ENCODE measurements around the gene EHD1. TPM values are rescaled to one million over a fixed set of nuclear protein-coding genes. Genes with fewer than 3 reads are reported as not detected.
"Not testable (repeated sequence)": the region's sequence is repeated elsewhere in the genome, so short reads cannot be mapped to it uniquely, and the experiment has no call there.

EHD1 gene
- total RNA-seq, 4 donors from 2014 or later, result 47.8 to 85.4 (median 76.8) TPM

DNA sequence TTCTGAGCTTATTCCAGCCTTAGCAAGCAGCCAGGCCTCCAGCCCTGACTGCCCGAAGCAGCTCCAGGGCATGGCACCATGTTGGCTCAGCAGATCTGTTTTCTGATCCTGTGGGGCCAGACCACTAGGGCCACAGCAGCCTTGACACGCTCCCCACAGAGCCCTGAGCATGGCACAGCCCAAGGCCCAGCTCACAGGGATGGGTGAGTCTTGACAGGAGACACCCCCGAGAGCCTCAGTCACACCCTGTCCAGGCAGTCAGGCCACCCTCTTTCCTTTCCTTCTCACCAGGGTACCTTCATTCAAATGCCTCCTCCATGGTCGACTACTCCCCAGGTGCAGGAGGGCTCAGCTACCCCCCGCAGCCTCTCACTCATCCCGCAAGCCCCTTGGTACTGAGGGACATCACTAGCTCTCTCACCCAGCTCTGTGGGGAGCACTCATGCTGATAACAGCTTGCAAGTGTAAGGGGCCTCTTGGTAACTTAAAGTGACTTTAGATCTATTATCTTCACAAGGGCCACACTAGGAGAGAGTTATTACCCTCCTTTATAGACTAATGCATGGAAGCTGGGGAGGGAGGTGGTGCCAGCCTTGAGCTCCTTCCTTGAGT lies 30.1 kb downstream of the EHD1 start:
- no peak overlapping the region for H3K27ac ChIP-seq
- no peaks in the 10 kb centered on the region for H3K27me3 ChIP-seq
- 67% methylated on average over 4 of the region's 6 CpGs for WGBS
- no peak for DNase-seq (ENCODE audit: low spot score in 2 of 2)
- H3K4me1 ChIP-seq, result peaks cover 65% of the 10 kb centered on the region
- H3K36me3 ChIP-seq, result peaks cover 2% of the 10 kb centered on the region
- TF ChIP-seq POLR2AphosphoS5 (IDR thresholded peaks at IDR 0.05), result no peak
- no peak for TF ChIP-seq POLR2A (IDR thresholded peaks at IDR 0.05)
- TF ChIP-seq, protein P1, sequence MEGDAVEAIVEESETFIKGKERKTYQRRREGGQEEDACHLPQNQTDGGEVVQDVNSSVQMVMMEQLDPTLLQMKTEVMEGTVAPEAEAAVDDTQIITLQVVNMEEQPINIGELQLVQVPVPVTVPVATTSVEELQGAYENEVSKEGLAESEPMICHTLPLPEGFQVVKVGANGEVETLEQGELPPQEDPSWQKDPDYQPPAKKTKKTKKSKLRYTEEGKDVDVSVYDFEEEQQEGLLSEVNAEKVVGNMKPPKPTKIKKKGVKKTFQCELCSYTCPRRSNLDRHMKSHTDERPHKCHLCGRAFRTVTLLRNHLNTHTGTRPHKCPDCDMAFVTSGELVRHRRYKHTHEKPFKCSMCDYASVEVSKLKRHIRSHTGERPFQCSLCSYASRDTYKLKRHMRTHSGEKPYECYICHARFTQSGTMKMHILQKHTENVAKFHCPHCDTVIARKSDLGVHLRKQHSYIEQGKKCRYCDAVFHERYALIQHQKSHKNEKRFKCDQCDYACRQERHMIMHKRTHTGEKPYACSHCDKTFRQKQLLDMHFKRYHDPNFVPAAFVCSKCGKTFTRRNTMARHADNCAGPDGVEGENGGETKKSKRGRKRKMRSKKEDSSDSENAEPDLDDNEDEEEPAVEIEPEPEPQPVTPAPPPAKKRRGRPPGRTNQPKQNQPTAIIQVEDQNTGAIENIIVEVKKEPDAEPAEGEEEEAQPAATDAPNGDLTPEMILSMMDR (IDR thresholded peaks at IDR 0.05), result no peak
- TF ChIP-seq EP300 (IDR thresholded peaks at IDR 0.05), result no peak
- H3K9me3 ChIP-seq, result no peaks in the 10 kb centered on the region
- H3K4me3 ChIP-seq, result no peak overlapping the region

DNA sequence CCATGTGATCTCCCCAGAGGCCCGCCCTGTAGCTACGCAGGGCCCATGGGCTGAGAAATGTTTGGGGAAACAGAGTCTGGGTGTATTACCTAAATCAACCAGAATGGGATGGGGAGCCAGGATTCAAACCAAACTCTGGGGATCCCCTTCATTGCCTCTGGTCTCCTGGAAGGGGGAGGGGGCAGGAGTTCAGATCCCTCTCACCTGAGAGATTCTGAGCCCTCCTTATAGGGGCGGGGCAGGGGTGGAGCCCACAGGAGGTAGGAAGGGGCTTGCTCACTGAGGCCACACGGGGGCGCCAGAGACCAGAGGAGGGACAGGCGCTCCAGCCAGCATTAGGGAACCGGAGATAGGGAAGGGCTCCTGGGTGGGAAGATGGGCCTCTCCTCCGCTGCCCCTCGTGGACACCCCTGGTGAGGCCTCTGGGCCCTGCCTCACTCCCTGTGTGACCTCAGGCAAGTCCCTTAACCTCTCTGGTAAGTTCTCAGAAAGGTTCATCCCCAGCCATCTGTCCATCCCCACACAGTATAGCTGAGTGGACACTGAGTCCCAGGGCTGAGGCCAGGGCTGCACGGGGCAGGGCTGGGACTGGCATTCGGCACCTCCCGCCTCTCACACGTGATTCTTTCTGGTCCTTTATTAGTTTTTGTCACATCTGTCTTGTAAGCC lies 31.3 kb downstream of the EHD1 start:
- DNase-seq (ENCODE audit: low spot score in 2 of 2), result peak; percentile 96 to 97
- Histone ChIP-seq H3K27me3 (no peaks in the 10 kb centered on the region), H3K4me1 (peaks cover 61% of the 10 kb centered on the region), H3K36me3 (no peaks in the 10 kb centered on the region), H3K9me3 (no peaks in the 10 kb centered on the region), H3K27ac (no peak overlapping the region), H3K4me3 (no peak overlapping the region)
- WGBS, result 29% methylated on average over 9 of the region's 13 CpGs
- TF ChIP-seq POLR2AphosphoS5 (IDR thresholded peaks at IDR 0.05), result no peak
- TF ChIP-seq, protein P1 (IDR thresholded peaks at IDR 0.05), result peak; percentile 97

- not testable (repeated sequence) for DNase-seq (ENCODE audit: low spot score in 2 of 2); H3K27me3 ChIP-seq; H3K4me3 ChIP-seq; H3K36me3 ChIP-seq; H3K27ac ChIP-seq; H3K9me3 ChIP-seq
- peaks cover 58% of the 10 kb centered on the region for H3K4me1 ChIP-seq
- 91% methylated on average over 8 of the region's 8 CpGs for WGBS
Observed at GRCh38 chr11:64845776-64846129, 32.7 kb downstream of the EHD1 start.

DNA sequence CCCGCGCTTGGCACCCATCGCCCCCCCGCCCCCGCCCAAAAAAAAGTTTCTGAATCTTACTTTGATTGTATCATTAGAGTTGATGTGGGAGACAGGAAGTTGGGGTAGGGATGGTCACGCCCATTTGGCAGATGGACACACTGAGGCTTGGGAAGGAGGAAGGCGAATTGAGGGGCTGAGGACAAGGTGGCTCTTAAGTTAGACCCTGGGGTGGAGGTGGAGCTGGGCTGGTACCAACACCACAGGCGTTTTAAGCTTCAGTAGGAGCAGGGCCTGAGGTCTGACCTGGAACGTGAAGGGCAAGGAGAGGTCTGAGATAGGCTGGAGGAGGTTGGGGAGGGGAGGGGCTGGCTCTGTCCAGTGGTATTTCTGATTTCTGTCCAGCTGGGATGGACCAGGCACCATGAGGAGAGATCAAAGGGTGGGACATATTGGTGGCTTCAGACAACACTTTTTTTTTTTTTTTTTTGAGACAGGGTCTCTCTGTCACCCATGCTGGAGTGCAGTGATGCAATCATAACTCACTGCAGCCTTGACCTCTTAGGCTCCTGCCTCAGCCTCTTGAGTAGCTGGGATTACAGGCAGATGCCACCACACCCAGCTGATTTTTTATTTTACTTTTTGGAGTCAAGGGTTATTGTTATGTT lies 33.2 kb downstream of the EHD1 start:
- Histone ChIP-seq H3K36me3 (peaks cover 2% of the 10 kb centered on the region), H3K27me3 (no peaks in the 10 kb centered on the region), H3K9me3 (no peaks in the 10 kb centered on the region), H3K4me3 (peak overlapping the region; percentile 62), H3K4me1 (peaks cover 53% of the 10 kb centered on the region), H3K27ac (peak overlapping the region; percentile 93)
- WGBS, result 11% methylated on average over 9 of the region's 9 CpGs
- peak in 1 of 2 donors; percentile 68 for DNase-seq (ENCODE audit: low spot score in 2 of 2)
- TF ChIP-seq POLR2A (IDR thresholded peaks at IDR 0.05) (no peak), EP300 (IDR thresholded peaks at IDR 0.05) (no peak), POLR2AphosphoS5 (IDR thresholded peaks at IDR 0.05) (no peak)
- TF ChIP-seq, protein P1 (IDR thresholded peaks at IDR 0.05), result no peak

DNA sequence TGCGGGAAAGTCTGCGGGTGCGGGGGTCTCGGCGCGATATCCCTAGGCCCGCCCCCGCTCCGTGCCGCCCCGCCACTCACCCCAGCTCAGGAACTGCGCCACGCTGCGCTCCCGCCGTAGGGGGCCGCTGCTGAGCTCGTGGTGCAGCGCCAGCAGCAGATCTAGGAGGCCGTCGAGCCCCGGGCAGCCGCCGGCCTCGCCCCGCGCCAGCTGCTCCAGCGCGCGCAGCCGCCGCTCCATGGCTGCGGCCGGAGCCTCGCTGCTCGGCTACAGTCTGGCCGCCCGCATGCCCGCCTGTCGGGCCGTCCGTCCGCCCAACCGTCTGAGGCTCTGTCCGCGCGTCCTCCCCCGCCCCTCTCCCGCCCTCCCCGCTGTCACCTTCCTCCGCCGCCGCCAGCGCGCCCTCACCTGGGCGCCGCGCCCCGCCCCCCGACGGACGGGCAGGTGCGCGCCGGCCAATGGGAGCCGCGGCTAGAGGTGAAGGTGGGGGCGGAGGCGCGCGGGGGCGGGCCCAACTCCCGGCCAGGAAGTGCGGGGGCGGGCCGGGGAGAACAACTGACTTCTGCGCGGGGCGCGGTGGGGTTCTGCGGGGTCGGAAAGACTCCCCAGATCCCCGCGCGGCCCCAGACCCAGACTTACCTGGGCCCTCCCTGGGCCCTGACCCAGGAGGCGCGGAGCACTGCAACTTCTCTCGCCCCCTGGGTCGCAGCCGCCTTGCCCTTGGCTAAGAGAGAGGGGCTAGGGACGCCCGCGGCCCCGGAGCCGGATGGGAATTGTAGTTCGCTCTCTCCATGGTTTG lies 33.9 kb downstream of the EHD1 start, which contains the start of gene CDC42BPG:
Gene CDC42BPG, minus strand, starts transcription at position 324 of the 799 bp plus-strand sequence. Its CDS starts 84 bp downstream, at position 240.
- no peaks in the 10 kb centered on the region for H3K27me3 ChIP-seq
- H3K9me3 ChIP-seq, result no peaks in the 10 kb centered on the region
- WGBS, result 6% methylated on average over 7 of the region's 96 CpGs
- peaks cover 9% of the 10 kb centered on the region for H3K36me3 ChIP-seq
- peak within 1 kb of the TSS; percentile 62 for H3K4me3 ChIP-seq
- peak within 1 kb of the TSS; percentile 93 for H3K27ac ChIP-seq
- peak; percentile 80 to 83 for DNase-seq (ENCODE audit: low spot score in 2 of 2)
- TF ChIP-seq, protein P1 (IDR thresholded peaks at IDR 0.05), result peak; percentile 44 to 88
- TF ChIP-seq EP300 (IDR thresholded peaks at IDR 0.05), result no peak
- no peak for TF ChIP-seq POLR2AphosphoS5 (IDR thresholded peaks at IDR 0.05)
- TF ChIP-seq POLR2A (IDR thresholded peaks at IDR 0.05), result peak in 1 of 2 donors; percentile 25
- peaks cover 45% of the 10 kb centered on the region for H3K4me1 ChIP-seq
